Measurements from ENCODE around the gene CRTC2.
"Not testable (repeated sequence)": the region's sequence is repeated elsewhere in the genome, so short reads cannot be mapped to it uniquely, and the experiment has no call there.

The CRTC2 gene, protein sequence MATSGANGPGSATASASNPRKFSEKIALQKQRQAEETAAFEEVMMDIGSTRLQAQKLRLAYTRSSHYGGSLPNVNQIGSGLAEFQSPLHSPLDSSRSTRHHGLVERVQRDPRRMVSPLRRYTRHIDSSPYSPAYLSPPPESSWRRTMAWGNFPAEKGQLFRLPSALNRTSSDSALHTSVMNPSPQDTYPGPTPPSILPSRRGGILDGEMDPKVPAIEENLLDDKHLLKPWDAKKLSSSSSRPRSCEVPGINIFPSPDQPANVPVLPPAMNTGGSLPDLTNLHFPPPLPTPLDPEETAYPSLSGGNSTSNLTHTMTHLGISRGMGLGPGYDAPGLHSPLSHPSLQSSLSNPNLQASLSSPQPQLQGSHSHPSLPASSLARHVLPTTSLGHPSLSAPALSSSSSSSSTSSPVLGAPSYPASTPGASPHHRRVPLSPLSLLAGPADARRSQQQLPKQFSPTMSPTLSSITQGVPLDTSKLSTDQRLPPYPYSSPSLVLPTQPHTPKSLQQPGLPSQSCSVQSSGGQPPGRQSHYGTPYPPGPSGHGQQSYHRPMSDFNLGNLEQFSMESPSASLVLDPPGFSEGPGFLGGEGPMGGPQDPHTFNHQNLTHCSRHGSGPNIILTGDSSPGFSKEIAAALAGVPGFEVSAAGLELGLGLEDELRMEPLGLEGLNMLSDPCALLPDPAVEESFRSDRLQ

GRCh38 chr1:153958111-153958960 lies at the start of gene CRTC2:
TSS of gene CRTC2 (minus strand) at chr1:153958612. CDS start at chr1:153958497, 115 bp downstream.
- DNase-seq: peak; percentile 100

DNA sequence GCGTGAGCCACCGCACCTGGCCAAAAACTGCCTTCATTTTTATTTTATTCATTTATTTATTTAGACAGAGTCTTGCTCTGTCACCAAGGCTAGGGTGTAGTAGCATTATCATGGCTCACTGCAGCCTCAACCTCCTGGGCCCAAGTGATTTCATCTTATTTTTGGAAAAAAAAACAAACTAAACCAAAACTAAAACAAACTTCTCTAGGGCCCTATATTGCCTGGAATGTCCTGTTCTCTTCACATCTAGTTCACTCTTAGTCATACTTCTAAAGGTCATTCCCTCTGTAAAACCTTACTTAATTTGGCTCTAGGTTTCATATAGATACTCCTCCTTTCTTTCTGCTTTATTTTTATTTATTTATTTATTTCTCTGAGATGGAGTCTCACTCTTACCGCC lies 47.7 kb upstream of the CRTC2 start:
- DNase-seq: no peak

GRCh38 chr1:154000420-154000819 lies 42.0 kb upstream of the CRTC2 start:
- no peak for DNase-seq

- not testable (repeated sequence) for DNase-seq
These were observed 38.5 kb upstream of the CRTC2 start for GRCh38 chr1:153996882-153997281.

- no peak for DNase-seq
These were observed 37.2 kb upstream of the CRTC2 start for GRCh38 chr1:153995640-153996039.

DNA sequence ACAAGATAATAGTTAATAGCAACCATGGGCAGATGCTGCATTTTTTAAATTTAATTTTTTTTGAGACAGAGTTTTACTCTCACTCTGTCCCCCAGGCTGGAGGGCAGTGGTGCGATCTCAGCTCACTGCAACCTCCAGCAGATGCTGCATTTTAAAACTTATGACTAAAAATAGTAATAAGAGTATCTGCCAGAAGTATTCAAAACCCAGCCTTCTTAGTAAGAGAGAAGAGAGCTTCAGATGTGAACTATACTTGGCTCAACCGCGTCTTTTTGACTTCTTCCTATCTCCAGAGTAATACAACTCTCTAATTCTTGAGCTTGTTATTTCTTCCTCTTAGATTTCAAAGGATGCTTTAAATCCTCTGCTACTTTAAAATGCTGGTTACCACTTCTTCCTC lies 36.8 kb upstream of the CRTC2 start:
- no peak for DNase-seq

GRCh38 chr1:153991806-153992205 lies 33.4 kb upstream of the CRTC2 start:
- DNase-seq: no peak

DNA sequence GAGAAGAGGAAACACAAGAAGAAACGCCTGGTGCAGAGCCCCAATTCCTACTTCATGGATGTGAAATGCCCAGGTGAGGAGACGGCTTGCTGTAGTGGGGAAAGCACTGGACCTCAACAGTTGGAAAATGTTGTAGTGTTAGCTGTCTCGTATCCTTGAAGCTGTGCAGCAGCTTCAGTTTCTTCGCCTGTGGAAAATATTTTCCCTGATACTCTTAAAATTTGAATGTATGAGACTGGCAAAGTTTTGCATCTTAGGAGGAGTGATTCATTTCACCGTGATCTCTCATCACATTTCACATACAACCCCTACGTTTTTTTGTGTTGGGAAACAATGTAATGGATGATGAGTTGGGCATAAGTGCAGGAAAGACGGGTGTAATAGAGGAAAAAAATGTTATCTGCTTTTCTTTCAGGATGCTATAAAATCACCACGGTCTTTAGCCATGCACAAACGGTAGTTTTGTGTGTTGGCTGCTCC lies 32.8 kb upstream of the CRTC2 start:
- DNase-seq: no peak

- peak; percentile 100 for DNase-seq
These were observed 32.2 kb upstream of the CRTC2 start, which contains the start of gene RPS27 for GRCh38 chr1:153990468-153991150. TSS of gene RPS27 (plus strand) at chr1:153990762. CDS start at chr1:153990797, 35 bp downstream.

GRCh38 chr1:153987621-153988020 lies 29.2 kb upstream of the CRTC2 start:
- no peak for DNase-seq

DNA sequence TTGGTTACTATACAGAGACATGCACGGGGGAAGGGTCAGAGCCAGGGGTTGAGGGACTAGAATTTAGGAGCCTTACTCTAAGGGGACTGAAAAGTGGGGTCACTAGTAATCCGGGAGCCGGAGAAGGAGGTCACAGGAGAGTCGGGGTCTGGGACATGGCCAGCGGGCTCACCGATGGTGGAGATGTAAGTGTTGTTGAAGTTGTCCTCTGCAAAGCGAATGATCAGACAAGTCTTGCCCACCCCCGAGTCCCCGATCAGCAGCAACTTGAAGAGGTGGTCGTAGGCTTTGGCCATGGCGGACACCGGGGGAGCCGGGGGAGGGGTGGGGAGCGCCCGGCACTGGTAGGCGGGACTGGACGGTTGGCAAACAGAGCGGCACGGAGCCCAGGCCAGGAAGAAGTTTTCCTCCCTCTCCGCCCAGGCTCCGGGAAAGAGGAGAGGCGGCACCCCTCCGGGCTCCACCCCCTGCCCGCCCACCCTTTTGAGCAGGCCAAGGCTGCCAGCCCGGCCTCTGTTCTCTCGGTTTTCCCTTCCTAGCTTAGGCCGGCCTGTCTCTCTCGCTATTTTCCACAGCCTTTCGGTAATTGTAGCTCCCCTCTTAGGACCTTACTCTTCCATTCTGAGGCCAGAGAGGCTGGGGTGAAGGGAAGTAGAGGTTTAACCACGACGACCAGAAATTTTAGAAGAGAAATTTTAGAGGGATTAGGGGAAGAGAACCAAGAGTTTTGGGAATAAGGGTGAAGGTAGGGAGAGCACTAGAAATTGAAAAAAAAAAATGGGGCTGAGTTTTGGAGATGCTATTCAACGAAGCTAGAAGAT lies 27.7 kb upstream of the CRTC2 start, which contains the start of gene RAB13:
Gene RAB13, minus strand, starts transcription at position 399 of the 821 bp plus-strand sequence. Its CDS starts 103 bp downstream, at position 296.
- DNase-seq: peak; percentile 92

DNA sequence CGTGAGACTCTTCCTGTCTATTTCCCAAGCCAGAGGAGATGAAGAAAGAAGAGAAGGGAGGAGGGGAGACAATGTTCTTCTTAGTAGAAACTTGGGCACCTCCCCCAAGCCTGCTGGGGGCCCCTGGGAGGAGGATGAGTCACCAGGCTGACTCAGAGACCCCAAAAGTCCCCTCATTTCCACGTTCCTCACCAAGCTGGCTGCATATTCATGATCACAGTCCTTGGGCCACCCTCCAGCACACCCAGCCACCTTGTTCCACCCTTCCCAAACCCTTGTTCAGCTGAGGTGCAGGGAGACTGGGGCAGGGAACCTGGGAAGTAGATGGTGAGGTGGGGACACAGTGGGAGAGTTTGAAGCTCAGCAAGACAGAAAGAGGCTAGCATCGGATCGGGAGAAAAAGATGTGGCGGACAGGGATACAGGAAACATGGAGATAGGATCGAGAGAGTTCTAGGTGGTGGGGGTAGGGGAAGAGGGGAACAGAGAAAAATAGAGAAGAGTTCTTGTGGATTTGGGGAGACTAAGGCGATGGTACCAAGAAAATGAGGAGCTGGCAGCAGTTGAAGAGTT lies 27.0 kb upstream of the CRTC2 start:
- DNase-seq: no peak

- no peak for DNase-seq
These were observed 25.9 kb upstream of the CRTC2 start for GRCh38 chr1:153984123-153984894.

DNA sequence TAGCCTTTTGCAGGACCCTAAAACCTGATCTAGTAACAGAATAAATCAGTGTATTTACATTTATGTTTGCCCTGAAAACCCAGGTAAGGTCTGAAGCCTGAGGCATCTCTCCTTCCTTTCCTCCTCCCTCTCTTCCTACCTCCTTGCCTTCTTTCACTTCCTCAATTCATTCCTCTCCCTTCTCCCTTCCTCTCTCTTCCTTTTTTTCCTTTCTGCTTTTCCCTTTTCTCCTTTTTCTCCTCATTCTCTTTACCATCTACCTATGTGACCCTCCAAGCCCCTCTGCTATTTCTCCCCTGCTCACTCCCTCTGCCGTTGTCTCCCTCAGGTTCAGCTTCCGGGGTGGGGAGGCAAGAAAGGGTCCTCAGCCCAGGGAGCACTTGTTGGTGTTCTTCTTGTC lies 23.3 kb upstream of the CRTC2 start:
- DNase-seq: not testable (repeated sequence)

DNA sequence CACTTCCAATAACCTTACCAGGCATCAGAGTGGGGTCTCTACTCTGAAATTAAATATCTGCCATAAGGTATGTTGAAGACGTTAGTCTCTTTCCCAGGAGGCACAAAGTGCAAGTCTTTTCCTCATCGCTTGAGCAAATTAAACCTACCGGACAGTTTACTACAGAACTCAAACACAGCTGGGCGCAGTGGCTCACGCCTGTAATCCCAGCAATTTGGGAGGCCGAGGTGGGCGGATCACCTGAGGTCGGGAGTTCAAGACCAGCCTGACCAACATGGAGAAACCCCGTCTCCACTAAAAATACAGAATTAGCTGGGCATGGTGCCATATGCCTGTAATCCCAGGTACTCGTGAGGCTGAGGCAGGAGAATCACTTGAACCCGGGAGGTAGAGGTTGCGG lies 20.7 kb upstream of the CRTC2 start:
- DNase-seq: not testable (repeated sequence)

GRCh38 chr1:153978274-153978909 lies 20.0 kb upstream of the CRTC2 start:
- peak; percentile 48 for DNase-seq

- peak; percentile 97 for DNase-seq
These were observed 19.1 kb upstream of the CRTC2 start, which contains the start of gene JTB for GRCh38 chr1:153977250-153978240. TSS of gene JTB (minus strand) at chr1:153977674. CDS start at chr1:153977252, 422 bp downstream.

GRCh38 chr1:153976819-153977249 lies 18.4 kb upstream of the CRTC2 start:
- DNase-seq: peak; percentile 63

Data from NCI-H82 (cell line).